Inflammatory macrophage treated with lipopolysaccharide for 4 hours (primary cell): ENCODE results near the gene DOK6.

Experiments used
- DNase-seq: peaks from one replicate; pipeline ENCODE4 v3.0.0-alpha.2; 2020

Gene DOK6

DNA sequence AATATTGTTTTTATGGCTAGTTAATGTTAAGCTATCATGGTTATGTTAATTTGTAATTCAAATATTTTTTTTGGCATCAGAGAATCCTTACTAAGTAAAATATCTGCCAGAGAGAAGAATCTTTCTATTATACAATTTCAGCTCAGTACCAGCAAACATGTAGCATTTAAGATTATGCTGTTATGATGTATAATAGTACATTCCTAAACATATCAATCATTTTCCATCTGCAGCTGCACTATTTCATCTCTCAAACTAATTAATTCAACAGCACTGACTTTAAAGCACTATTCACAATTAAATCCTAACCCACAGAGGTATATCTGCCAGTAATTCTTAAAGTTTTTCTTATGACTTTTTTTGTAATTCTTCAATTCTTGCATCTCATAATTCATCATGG lies 296.4 kb downstream of the DOK6 start:
- DNase-seq, result no peak

DNA sequence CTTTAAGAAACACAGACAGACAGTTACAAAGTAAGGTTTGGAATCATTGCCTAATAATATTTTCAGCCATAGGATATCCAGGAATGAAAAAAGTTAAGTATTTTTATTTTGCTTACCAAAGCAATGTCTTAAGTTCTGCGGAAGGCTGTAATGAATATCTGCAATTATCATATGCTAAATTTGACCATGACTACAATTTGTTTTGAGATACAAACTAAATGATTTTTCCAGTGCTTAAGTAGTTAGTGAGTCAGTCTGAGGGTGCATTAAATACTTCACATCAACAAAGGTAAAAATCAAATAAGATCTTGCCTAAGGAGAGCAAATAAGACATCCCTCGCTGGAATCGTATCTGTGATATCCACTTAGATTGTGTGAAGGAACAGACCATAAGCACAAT lies 297.0 kb downstream of the DOK6 start:
- DNase-seq, result no peak

DNA sequence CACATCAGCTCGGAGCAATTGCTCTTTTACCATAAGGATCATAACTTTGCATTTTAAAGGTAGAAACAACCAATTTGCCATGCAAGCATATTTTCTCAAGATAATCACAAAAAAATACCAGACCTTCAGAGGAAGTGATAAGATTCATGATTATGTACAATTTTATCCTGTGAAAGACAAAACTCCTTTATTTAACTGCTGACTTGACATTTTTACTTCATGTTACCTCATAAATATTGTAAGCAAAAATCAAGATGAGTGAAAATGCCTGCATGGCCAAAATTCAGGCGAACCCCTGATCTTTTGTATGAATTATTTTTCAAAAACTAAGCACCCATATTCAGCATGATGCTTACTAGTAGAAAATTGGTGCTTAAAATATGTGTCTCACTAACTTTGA lies 300.6 kb downstream of the DOK6 start:
- no peak for DNase-seq

DNA sequence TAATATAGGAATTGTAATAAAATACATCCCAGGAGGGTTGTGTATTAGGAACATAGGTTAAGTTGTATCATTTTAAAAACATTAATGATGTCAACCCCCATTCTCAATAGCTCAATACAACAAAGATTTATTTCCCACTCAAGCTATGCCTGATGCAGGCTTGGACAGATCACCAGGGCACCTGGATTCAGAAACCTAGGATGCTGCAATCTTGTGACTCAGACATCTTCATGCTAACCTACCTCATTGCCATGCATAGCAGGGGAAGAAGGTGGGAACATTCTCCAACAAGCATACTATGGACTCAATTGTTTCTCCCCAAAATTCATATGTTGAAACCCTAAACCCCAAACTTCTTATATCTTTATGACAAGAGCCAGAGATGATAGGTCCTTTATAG lies 302.8 kb downstream of the DOK6 start:
- no peak for DNase-seq

DNA sequence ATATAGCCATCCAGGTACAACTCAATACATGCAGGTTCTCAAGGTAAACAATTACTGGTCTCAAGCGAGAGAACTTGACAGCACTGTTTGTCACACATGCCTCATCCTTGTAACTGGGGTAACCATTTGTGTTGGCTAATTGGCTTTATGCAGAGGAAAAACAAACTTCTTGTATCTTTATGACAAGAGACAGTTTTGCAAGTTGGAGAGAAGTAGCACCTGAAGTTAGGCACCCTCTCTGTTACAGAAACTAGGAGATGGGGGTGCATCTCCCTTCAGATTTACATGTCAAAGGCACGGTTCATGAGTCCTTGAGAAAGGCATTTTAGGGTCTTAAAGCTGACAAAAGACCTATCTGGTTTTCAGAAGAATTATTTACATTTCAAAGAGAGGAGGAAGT lies 305.3 kb downstream of the DOK6 start:
- no peak for DNase-seq

DNA sequence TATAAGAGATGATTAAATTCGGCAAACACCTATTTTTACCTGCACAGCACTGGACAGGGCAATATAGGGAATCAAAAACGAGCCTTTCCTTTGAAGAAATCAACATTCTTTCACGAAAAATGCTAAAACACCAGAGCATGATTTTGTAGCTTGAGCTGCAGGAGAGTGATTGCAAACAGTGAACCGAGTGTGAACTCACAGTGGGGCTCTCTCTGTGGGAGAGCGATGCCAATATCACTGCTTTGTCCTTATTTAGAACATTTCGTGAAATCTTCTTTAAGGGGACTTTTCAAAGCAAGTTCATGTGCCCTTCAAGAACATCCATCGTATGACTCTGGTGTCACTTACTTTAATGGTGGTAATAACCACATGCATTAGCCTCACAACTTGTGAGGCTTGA lies 308.2 kb downstream of the DOK6 start:
- DNase-seq, result no peak

DNA sequence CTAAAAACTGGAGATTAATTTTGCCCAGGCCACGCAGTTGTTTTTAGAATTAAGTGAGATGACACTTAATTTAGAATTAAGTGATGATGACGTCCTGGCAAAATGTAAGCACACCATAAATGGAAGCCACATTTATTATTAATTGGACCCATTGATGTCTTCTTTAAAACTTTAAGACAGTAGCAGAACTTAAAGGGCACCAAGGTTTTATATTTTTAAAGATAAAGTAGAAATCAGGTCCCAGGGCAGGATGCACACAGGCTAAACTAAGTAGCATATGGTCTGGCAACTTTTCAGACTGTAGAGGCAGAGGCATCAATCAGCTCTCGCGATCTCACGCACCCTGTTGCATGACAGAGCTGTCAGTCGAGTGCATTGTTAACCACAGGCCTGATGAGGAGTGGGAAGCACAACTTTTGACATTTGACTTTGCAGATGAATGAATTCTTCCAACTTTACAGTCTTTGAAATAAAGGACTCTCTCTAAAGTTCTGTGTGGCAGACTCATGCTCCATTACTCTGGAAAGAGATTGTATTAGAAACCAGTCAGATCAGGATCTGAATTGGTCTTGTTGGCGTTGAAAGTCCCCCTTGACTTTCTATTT lies 314.6 kb downstream of the DOK6 start:
- DNase-seq, result no peak

DNA sequence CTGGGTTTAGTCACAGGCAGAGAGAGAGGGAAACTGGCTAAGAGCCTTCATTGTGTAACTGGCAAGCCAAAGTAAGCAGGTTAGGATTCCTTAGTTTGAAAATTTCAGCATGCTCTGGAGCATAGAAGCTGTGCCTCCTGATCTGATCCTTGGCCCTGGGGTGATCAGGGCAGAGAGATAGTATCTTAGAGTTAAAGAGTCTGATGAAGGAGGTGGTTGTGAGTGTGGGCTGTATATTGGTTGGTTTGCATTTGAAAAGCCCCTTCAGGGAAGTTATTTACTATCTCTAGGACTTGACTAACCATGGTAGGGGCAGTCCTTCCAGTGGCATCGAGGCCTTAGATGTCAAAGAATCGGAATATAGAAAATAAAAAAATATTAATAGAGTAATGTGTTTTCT lies 316.9 kb downstream of the DOK6 start:
- no peak for DNase-seq

DNA sequence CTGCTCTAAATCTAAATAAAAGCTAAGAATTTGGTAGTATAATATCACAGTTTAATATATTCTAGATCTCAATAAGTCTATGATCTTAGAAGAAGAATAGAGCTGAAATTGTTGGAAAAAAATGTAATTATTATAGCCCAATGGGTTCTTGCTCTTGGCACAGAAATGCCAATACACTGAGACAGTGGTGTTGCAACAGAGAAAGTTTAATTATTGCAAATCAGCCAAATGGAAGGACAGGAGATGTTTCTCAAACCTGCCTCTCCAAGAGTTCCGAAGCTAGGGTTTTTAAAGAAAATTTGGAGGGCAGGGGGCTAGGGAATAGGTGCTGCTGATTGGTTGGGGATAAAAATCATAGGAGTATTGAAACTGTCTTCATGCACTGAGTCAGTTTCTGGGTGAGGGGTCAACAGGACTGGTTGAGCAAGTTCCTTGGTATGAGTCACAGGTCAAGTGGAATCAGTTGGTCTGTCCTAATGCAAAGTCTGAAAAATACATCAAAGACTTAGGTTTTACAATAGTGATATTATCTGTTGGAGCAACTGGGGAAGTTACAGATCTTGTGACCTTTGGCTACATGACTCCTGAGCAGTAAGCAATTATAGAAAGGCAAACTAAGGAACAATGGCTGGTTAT lies 318.3 kb downstream of the DOK6 start:
- no peak for DNase-seq

DNA sequence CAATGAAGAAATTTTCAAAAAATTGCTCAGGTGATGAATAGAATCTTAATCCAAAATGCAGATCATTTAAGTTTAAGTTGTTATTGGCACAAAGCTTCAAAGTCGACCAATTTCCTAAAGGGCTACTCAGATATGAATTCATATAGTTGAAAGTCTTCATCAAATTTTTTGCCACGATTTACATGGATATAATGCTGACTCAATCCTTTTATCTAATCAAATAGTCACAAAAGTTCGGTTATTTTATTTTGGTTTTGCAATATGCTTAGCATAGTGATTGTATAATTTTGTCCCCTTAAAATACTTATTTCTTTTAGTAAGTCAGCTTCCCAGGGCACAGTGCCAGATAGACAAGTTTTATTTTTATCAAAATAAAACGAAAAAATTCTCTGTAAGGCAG lies 319.7 kb downstream of the DOK6 start:
- no peak for DNase-seq

DNA sequence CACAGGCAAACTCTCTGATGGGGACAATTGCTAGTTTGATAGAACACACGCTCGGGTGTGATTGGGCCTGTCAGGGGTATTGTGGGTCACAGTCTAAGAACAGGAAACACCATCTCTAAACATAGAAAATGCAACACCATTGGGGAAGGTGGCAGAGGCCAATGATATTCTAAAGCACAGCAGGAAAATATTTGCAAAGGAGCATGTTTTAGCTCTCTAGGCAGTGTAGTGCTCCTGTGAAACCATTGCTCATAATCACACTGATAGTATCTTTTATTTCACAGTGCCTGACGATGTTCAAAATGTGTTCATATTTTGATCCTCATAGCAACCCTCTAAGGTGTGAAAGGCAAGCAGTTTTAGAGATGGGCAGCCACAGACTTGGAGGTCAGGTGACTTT lies 322.7 kb downstream of the DOK6 start:
- no peak for DNase-seq

DNA sequence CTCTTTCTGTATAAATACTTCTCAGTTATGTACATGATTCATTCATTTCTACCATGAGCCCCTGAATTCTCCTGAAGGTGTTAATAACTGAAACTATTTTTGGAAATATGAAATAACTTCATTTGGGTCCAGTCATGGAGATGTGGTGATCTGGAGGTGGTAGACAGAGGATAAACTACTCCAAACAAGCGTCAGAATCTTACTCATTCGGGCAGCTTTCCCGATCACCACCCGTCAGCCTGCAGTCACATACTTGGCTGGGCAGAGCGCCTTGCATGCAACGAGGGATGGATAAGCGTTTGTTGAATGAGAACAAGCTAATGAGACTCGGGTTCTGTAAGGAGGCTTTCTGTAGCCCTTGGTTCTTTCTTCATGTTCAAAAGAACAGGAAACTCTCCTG lies 324.3 kb downstream of the DOK6 start:
- no peak for DNase-seq

DNA sequence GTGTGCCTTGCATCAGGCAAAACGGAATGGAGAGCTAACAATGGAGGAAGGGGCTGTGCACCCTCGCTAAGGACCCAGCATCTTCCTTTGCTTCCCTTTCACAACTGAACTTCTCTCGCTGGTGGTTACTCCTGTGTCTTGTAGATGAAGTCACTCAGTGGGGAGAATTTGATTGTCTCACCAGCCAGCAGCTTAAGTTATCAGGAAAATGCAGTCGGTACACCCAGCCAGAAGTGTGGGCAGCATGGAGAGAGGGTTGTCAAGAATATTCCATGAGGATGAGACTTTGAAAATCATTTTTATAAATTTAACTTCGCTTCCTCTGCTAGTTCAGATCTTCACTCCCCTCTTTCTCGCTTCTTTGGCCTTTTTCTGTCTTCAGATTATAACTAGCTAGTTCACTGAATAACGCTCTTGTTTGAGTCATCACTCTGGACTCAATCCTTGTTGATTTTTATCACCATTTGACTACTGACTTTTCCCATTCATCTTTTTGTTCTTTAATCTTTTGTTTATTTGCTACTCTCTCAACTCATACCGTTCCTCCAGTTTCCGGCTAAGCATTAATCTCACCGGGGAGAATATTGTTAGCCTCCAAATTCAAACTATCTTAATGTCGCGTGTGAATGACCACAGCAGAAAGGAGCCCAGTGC lies 325.3 kb downstream of the DOK6 start:
- DNase-seq, result no peak

DNA sequence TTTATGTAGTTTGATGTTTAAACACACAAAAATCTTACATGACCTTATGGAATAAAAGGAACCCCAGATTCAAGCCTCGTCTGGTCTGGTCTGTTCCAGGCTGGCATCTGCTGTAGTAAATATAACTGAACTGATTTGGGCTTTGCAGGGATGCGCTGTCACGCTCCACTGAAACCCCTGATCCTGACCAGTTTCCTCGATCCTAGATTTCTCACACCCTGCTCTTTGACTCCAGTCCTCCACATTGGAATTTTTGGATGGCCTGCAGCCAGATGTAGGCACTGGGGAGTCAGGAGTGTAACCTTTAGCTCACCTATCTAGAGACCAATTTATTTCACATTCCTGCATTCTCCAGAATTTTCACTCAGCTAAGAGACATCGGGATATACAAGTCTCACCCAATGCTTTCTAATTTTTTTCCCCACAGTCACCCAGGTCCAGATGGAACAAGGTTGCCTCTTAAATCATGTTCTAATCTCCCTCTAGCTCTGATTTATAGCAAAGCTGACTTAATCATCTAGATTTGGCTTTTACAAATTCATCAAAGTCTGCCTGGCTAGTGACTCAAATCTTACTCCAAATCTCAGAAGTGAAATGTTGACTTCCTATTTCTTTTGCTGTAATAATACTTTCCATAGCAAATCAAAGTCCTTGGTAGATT lies 327.4 kb downstream of the DOK6 start:
- no peak for DNase-seq

DNA sequence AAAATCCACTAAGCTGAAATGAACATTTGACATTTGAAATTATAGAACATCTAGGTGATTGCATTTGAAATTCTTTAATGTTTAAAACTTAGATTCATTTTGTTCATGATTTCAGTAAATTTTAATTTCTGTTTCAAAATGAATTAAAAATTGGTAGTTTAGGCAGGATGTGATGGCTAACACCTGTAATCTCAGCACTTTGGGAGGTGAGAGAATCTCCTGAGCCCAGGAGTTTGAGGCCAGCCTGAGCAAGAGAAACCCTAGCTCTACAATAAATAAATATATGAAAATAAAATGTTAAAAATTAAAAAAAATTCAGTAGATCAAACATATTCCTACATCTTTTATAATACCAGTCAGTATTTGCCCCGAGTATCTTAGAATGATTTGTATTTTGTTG lies 330.0 kb downstream of the DOK6 start:
- DNase-seq, result no peak

DNA sequence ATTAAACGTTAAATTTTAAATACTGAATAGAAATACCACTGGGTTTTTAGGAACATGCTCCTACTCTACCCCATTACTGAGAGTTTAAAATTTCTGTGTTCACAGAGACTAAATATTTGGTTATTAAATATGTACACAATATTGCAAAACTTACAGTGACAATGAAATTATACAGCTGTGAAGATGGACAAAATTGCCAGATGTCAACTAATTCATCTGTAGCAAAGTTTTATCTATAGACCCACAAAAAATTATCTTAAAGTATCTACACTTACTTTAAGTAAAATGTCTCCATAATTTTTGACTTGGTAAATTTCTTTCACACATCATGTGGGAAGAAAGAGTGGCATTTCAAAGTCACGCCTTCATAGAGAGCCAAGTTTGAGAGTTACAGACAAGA lies 333.8 kb downstream of the DOK6 start:
- no peak for DNase-seq

DNA sequence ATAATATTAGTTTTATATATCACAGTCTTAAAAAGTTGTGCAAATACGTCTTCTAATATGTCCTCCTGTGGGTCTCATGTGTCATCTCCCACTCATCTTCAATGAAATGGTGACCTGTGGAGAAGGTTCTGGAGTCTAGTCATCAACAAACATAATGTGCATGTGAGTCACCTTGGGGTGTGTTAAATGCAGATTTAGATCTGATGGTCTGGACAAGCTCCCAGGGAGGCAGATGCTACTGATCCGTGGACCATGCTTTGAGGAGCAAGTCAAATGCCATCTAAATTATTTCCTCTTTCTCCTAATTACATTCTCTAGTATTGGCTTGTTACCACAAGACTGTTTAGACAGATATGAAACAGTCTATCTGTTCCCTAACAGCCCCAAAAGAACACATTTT lies 336.0 kb downstream of the DOK6 start:
- no peak for DNase-seq

DNA sequence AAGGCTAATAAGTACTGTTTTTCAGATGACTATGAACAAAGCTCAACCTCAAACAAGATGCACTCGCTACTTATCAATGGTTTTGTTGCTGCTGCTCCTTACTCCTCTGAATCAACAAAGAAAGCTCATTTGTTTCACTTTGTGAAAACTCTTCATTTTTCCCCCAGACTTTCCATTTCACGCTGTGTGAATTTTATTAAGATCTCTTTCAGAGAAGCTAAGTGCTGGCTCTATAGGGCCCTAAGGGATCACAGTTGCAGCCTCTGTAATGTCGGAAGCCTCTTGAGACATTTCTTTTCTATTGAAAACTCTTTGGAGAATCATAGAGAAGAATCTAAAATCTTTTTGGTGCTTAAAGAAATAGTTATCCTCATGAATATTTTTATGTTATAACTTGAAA lies 337.2 kb downstream of the DOK6 start:
- no peak for DNase-seq

DNA sequence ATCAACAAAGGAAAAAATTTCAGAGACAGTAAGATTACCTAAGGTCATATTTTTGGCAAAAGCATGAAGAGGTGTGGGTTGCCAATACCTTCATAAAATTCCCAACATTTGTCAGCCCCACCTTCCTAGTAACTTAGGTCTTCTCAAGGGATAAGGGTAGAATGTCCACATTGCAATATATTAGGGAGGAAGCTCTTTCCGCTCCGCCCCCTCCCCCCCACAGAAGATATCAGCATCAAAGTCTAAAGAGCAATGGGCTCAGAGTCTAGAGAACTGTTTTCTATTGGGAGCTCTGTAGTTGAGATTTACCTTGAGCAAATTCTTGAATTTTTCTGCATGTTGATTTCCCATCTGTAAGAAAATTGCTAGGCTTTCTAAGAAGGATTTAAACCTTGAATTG lies 346.7 kb downstream of the DOK6 start:
- no peak for DNase-seq

DNA sequence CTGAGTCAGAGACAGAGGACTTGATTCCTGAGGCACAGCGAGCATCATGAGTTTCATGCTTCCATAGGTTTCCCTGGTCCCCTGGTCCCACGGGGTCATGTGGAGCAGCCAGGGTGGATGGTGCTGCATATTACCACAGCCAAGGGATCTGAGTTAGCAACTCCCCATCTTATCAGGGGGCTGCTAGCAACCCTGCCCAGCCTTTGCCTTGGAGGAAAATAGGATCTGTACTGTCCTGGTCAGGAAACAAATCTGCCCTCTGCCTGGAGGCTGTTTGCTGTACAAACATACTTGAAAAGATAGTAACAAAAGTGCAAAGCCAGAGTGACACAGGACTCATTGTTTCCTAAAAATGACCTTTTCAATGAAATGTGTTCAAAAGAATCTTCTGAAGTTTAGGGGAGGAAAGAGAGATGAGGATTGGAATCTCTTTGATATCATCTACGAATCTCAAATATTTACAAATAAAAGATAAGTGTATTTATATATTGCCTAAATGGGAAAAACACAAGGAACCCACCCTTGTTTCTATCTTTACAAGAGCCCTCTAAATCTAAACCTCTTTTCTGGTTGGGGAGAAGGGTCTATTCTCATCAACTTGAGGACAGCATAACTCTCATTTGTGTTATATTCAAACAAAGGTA lies 352.2 kb downstream of the DOK6 start:
- DNase-seq, result no peak

DNA sequence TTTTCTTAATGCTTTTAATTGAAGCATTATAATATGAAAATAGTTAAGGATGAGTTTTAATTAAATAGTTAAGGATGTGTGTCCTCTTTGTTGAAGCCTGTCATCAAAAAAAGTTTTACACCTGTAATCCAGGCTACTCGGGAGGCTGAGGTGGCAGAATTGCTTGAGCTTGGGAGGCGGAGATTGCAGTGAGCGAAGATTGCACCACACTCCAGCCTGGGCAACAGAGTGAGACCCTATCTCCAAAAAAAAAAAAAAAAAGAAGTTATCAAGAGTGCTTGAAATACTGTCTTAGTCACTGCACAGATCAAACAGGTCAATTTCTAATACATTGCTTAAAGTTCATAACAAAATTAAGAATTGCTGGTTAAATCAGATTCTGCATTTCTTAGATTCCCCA lies 353.4 kb downstream of the DOK6 start:
- no peak for DNase-seq

DNA sequence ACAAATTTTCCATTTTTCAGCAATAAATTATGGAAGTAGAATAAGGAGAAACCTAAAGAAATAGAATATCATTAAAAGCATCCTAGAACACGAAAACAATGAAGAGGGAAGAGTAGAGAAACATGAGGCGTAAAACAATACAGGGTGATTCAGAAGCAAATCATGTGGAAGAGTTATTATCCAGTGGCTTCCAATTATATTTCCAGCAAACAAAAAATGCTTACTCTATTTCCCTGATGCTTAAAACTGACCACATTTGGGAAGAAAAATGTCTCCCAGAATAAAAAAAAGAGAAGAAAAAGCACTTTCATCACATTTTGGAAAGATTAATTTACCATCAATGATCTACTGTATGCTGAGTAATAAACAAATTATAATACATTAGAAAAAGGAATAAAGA lies 354.4 kb downstream of the DOK6 start:
- no peak for DNase-seq

DNA sequence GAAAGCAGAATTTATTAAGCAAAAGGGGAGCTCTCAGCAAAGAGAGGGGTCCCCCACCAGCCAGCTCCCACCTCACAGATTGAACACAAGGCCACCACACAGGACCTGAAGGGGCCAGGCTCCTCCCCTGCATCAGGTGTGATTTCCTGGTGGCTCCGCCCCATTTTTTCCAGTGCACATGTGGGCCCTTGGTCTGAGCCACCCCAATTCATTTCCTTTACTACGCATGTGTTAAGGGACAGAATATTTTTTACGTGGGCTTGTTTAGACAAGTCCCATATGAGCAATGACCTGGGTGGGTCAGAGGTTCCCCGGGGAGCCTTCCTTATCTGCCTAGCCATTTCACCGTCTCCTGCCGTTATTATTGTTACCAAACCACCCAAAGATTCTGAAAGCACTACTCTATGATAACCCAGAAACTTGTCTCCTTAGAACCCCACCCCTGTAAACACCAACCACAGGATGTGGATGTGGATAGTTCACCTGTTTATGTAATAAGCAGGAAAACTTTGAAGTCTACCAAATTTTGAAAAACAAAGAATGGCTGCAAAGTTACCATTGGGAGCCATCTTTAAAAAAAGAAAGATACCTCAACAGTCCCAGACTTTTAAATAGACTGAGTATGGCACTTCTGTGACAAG lies 355.3 kb downstream of the DOK6 start:
- DNase-seq, result no peak
